HG02798 (cell line): ENCODE results near the gene CCDC77.

Source experiments
- ATAC-seq: cut with Tn5 transposase; IDR thresholded peaks from one replicate; pipeline ENCODE4 v1.9.1; 2021; ENCODE audit warnings: mild to moderate bottlenecking; ENCODE audit not compliant: unreplicated experiment, poor library complexity

The CCDC77 gene

DNA sequence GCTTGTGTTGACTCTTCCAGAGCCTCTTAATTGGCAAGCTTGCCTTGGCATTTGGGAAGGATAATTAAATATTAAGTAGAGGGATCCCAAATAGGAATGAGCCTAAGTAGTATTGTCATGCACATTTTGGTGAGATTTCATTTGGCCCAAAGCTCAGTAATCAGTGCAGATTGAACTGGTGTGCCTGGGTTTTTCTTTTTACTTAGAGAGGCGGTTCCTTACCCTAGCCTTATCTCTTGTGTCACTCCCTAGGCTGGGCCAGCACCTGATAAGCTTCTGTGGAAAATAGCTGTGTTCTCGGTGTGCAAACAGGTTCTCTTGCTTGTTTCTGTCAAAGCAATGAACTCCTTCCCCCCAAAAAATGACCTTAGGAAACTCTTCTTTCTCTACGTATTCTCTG, 49.0 kb downstream of the CCDC77 start:
- no peak for ATAC-seq

DNA sequence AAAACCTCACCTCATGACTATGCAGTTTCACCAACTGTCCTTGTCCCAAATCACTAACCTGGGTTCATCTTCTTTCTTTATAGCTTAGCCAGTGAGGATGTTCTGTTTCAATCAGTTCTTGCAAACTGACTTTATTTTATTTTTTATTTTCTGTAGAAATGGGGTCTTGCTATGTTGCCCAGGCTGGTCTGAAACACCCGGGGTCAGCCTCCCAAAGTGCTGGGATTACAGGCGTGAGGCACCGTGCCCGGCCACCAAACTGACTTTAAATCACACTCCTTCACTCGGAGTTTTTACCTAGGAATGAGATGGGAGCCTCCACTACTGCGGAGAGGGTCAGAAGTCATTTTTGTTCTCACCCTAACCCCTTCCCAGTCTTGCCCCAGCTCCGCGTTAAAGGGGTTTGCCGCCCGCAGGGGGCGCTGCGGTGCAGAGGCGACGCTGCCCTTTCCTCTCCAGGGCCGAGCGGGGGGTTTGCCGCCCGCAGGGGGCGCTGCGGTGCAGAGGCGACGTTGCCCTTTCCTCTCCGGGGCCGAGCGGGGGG, 51.3 kb downstream of the CCDC77 start:
- ATAC-seq: no peak

DNA sequence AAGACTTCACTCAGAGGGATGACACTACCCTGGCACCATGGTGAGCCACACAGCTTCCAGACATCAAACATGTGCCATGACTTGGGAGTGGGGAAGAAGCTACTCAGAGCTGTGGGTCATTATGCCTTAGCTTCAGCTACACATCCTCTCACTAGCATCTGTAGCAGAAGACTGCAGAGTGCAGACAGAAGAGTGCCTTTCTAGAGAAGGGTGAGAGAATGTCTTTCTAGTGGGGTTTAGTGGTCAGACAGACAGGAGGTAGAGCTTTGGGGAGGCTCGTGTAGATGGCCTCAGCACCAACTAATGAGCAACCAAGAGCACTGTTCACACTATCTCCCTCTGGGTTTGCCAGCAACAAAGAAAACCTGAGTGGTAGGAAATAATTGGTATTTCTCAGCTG, 53.4 kb downstream of the CCDC77 start:
- ATAC-seq: no peak

DNA sequence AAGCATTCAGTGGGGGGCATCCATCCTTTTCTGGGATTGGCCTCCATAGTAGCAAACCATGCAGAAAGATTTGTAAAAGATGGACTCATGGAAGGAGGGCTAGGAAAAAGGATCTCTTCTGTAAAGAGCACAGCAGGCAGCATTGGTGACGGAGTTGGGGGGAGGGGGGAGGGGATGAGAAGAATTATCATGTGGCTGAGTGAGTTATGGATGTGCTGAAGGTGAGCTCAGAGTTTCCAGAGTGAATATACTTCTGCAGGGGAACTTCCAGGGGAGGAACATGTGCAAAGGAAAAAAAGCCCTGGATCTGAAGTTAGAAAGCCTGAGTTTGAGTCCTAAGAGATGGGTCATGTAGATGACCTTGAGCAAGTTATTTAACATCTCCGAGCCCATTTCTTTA, 54.4 kb downstream of the CCDC77 start:
- no peak for ATAC-seq

DNA sequence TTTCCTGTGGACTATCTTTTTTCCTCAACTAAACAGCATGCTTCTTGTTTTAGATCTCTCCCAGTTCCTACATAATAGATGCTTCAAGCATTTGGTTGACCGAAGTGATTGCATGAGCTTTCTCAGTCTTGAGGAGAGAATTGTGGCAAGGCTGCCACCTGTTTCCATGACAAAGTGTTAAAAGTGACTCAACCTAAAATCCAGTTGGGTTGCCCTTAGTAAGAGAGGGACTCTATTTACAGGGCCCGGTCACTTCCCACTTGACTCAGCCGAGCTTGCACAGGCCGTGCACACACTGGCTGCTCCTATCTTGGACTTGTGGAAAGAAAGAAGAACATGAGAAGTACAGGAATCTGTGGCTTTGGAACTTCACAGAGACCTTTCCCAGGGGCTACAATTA, 56.2 kb downstream of the CCDC77 start:
- no peak for ATAC-seq

DNA sequence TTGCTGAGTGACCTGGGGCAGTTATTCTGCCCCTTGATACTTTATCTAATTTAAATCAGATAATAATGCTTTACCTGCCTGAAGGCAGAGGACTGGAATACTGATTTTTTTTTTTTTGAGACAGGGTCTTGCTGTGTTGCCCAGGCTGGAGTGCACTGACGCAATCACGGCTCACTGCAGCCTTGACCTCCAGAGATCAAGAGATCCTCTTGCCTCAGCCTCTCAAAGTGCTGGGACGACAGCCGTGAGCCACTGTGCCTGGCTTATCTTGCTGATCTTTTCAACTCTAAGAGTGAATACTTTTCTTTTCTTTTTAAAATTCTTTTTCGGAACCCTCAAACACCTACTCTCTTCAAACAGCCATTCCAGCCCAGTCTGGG, 57.6 kb downstream of the CCDC77 start:
- no peak for ATAC-seq

DNA sequence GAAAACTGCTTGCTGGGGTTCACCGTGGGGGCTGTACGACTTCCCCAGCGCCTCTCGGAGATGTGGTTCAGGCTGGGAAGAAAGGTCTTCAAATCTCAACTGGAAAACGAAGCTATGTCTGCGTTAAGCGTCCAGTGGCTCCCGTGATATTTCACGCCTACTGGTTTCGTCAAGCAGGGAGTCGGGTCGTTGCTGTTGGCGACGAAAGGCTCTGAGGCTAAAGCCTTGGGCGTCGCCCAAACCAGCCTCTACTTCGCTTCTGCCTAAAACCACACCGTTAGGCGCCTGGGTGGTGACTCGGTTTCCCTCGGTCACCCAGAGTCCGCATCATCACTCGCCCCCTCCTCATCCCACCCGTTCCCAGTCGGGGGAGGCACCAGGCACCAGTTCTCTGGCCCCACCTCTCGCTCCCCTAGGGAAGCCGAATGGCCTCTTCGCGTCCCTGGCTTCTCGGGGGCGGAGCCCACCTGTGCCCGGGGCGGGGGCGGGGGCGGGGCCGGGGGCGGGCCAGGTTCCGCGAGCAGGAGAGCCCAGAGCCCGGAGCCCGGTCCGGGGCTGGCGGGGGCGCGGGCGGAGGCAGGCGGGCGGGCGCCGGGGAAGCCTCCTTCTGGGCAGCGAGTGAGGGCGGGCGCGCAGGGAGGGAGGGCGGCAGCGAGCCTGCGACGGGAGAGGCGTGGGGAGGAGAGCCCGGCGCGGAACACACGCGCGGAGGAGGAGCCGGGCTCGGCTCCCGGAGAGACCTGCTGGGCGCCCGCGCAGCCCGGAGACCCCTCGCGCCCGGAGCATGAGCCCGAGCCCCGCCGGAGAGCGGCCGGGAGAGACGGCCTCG, 58.2 kb downstream of the CCDC77 start, which contains the start of gene B4GALNT3:
B4GALNT3 (plus strand) TSS at position 510 of the 829 bp plus-strand sequence. CDS start 438 bp downstream, outside the sequence.
- no peak for ATAC-seq

DNA sequence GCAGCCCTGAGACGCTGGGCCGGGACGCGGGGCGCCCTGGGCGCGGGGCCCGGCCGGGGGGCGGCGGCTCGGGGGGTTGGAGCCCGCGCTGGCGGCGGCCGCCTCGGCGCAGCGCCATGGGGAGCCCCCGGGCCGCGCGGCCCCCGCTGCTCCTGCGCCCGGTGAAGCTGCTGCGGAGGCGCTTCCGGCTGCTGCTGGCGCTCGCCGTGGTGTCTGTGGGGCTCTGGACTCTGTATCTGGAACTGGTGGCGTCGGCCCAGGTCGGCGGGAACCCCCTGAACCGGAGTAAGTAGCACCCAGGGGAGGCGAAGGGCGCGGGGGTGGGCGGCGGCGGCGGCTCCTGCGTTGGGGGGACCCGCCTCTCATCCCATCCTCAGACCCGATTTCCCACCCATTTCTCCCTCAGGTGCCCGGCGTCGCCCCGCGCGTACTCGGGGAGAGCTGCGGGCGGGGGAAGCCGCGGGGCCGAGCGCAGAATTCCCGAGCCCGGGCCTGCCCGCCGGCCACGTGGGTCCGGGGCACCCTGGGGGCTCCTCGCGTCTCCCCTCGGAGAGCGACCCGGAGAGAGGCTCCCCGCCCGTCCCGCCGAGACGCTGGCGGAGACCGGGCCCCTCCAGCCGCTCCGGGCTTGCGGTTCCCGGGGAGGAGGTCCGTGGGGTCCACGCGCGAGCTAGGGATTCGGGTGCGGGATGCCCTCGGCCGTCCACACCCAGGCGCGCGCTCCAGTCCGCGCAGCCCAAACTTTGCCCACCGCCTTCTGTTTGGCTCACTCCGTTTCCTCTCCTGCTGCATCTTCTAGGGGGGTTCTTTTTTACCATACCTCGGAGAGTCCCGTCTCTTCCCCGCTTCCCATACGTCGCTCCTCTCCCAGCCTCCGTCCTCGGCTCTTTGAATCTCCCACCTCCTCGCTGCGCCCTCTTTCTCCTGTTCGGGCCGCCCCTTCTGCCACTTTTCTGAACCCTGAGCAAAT, 59.1 kb downstream of the CCDC77 start:
- ATAC-seq: no peak

DNA sequence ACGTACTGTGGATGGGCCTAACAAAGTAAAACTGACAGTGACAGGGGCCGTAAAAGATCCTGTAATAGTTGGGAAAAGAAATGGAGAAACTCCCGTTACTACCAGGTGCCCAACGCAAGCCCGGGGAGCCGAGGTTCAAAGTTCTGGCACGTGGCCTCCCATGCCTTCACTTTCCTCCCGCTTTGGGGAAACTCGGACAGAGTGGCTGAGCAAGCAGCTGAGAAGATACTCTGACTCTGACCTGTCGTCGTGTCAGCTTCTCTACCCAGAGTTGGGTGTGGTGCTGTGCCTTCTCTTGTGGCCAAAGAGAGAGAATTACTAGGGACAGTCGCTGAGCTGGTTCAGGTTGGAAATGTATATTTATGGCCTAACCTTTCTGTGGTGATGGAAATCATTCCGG, 60.0 kb downstream of the CCDC77 start:
- ATAC-seq: no peak

DNA sequence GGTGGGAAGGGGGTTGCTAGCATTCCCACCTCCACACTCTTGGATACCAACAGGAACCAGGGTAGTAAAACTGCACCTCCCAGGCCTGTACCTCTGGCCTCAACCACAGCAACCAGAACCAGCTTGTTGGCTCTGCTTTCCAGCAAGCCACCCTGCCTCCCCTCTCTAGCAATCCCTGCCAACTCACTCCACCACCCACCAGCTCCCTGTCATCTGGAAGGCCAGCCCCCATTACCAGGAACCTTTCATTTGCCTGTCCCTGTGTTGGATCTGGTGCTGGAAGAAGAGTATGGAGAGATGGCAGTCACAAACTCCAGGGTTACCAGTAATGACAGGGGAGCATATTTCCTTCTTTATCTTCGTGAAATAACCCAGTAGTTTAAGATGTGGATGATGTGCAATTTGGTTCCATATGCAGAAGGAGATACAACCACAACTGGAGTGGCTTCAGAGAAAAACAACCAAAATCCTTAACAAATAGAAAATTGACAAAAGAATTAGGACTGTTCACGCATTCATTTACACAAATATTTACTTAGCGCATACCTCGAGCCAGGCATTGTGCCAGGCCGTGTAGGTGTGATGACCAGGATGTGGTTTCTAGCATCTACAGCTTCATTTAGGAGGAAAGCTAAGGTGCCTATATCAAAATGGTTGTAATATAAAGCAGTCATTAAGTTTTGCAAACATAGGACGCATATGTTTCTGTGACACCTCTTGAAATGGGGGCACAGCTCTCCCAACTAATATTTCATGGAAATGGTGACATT, 61.7 kb downstream of the CCDC77 start:
- ATAC-seq: no peak

DNA sequence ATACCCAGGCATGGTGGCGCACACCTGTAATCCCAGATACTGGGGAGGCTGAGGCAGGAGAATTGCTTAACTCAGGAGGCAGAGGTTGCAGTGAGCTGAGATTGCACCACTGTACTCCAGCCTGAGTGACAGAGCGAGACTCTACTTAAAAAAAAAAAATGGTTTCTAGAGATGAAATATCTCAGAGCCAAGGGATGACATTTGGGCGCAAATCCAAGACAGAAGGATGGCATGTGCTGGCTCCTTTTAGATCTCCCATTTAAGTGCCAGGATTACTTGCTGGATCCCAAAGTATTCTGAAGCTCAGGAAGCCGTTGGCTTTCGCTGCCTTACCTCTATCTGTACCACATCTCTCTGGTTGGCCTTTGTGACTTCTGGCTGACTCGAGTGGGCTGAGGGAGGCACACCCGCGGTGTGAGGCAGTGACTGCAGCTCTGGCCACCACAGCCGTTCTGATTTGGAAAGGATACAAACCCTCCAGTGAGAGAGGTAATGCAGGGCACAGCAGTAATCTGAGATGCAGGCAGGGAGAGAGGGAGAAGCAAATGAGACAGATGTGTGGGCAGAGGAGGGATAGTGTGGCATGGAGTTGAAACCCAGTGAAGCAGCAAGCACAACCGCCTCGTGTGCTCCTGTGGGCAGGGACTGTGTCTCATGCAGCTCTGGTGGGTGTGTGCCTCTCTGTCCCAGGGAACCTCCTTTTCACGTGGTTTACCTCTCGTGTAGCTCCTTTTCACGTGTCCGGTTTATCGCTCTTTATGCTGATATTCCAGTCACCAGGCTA, 63.2 kb downstream of the CCDC77 start:
- ATAC-seq: no peak

DNA sequence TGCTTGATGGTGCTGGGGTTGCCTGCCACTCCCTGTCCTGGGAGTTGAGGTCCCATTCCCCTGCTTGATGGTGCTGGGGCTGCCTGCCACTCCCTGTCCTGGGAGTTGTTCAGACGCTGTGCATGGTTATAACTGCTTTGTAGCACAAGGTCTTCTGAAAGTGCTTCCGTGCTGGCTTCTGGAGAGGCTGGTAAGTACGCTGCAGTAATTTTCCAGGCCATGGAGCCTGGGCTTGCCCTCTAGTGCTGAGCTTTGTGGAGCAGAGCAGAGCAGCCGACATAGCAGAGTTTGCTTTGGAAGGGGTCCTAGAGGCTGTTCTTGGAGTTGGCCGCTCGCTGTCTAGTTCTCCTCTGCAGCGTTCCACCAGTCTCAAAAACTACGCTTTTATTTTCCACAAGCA, 64.6 kb downstream of the CCDC77 start:
- ATAC-seq: no peak

DNA sequence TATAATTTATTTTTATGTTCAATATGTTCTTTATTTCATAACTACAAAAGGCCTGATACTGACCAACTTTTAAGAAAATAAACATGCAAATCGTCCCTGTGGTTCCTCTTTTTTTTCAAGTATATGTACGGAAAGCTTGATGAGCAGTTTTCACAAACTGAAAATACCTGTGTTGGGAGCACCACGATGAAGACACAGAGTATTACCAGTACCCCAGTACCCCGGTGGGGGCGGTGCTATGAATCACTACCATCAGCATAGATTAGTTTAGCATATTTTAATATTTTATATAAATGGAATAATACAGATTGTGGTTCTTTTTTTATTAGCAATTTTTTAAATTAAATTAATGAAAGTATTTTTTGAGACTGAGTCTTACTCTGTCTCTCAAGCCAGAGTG, 65.3 kb downstream of the CCDC77 start:
- no peak for ATAC-seq

DNA sequence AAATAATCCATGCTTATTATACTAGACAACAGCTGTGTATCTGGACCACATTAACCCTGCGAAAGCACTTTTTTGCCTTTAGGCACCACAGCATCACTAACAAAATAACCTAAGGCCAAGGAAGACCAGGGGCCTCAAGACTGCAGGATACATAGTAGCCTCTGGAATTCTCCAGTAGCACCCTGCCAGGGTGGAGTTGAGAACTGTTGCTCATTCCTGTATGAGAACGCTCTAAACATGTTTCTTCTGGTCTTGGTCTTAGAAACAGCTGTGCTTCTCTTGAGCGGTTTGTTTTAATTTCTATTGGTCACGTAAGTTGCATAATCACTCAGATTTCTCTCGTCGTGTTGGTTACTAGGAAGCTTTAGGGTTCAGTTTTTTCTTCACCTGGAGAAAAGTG, 66.1 kb downstream of the CCDC77 start:
- ATAC-seq: no peak

DNA sequence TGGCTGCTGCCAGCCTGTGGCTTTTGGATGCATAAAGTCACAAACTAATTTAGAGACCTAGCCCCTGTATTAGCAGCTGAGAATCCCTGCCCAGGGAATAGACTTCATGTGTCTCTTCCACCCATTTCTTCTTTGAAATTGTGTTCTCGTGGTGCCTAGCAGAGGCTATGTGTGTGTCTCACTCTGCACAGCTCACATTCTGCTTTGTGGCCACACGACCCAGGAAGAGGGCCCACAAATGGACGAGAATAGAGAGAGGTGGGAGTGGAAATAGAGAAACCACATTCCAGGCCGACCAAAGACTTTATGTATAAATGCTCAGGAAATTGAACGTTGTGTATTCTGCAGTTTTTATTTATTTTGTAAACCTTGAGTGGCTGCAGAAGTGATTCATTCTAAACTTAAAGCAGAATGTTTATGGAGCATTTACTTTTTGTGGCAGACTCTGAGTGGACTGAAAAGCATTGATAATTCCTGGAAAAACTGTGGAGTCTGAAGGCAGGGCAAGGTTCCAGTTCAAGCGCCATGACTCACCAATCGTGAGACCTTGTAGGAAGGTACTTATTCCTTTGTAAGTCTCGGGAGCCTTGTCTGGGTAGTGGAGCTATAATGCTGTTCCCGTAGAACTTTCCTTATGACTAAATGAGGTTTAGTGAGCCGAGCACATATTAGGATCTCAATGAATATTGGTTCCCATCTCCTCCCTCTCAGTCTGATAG, 67.4 kb downstream of the CCDC77 start:
- ATAC-seq: no peak

DNA sequence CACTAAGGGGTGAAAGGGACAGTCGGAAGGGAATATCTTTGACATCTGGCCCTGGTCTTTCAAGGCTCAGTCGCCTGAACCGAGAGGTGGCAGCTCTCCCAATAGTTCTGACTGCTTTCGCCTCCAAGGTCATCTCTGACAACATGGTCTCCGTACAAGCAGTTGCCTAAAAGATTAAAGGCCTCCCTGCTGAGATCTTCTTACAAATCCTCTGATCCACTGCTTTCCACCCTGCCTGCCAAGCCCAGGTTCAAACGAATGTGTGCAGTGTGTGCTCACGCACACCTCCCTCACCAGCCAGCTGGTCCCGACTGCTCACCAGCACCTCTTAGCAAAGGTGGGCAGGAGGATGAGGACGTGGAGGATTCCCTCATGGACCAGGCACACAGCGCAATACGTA, 68.7 kb downstream of the CCDC77 start:
- ATAC-seq: no peak

DNA sequence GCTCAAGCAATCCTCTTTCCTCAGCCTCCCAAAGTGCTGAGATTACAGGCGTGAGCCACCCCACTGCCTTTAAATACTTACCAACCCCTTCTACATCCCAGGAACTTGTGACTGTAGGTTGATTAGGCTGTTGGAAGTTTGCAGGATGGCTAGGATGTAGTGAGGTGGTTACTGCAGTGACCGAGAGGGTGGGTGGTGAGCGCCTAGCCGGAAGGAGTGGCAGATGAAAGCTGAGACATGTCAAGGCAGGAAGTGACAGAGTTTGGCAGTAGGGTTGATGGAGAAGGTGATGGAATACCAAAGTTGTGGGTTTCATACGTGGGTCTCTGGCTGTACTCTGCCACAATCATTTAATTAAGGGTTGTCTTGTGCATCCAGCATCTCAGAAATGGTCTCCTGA, 71.8 kb downstream of the CCDC77 start:
- no peak for ATAC-seq

DNA sequence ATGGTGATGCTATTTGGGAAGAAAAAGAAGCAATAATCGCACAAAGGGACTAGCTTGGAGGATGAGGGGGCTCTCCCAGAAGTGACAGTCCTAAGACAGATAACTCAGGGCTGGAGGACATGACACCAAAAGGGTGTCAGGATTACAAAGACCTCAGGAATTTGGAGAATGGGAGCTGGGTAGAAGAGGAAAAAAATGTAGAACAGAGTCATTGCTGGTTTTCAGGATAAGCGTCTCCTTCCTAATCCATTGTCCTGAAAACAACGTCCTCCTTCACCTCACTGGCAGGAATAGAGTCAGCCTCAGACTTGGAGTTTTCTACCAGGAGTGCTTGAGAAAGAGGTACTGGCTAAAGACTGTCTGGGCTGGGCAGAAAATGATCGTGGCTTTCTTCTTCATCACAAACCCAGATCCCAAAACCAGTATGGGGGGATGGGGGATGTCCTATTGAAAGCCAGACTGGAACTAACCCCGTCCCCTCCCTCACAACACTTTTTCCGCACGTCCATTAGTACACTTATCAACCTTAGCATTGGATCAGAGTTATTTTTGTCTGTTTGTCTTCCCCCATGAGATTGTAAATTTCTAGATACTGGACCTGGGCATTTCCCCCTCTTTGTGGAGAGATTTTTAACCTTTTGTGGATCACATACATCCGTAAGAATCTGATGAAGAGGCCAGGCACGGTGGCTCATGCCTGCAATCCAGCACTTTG, 72.6 kb downstream of the CCDC77 start:
- no peak for ATAC-seq
